CD4-positive, alpha-beta T cell treated with Interleukin-15 for 4 hours (primary cell): Measurements from ENCODE around the gene ANGPTL8.

ENCODE experiments used
- DNase-seq: peaks from one replicate; pipeline ENCODE4 v3.0.0-alpha.2; 2020; ENCODE audit warnings: low spot score

Gene ANGPTL8, protein sequence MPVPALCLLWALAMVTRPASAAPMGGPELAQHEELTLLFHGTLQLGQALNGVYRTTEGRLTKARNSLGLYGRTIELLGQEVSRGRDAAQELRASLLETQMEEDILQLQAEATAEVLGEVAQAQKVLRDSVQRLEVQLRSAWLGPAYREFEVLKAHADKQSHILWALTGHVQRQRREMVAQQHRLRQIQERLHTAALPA

DNA sequence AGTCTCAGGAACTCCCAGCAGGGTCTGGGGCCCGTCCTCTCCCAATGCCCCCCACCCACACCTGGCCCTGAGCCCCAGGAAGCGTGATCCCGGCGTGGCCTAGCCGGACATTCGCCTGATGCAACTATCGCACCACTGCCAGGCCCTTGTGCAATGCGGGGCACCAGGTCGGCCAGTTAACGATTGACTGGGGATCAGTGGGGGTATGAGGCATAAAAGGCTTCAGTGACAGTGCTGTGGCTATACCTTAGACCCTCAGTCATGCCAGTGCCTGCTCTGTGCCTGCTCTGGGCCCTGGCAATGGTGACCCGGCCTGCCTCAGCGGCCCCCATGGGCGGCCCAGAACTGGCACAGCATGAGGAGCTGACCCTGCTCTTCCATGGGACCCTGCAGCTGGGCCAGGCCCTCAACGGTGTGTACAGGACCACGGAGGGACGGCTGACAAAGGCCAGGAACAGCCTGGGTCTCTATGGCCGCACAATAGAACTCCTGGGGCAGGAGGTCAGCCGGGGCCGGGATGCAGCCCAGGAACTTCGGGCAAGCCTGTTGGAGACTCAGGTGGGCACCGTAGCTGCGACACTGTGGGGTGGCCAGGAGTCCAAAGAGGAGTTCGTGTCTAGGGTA is at the start of gene ANGPTL8:
TSS of gene ANGPTL8 (plus strand) at position 243 of the 624 bp plus-strand sequence. CDS start at position 262, 19 bp downstream.
- no peak for DNase-seq

DNA sequence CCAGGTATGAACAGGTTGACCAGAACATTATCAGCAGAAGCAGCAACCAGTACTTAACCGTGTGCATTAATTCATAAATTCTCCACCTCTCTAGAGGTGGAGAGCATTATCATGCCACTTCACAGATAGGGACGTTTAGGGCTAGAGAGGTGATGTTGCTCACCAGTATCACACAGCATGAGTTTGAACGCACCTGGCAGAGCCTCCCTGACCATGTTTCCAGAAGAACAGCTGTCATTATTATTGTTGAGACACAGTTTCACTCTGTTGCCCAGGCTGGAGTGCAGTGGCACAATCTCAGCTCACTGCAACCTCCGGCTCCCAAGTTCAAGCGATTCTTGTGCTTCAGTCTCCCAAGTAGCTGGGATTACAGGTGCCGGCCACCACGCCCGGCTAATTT is 48.9 kb upstream of the ANGPTL8 start:
- DNase-seq, result no peak

DNA sequence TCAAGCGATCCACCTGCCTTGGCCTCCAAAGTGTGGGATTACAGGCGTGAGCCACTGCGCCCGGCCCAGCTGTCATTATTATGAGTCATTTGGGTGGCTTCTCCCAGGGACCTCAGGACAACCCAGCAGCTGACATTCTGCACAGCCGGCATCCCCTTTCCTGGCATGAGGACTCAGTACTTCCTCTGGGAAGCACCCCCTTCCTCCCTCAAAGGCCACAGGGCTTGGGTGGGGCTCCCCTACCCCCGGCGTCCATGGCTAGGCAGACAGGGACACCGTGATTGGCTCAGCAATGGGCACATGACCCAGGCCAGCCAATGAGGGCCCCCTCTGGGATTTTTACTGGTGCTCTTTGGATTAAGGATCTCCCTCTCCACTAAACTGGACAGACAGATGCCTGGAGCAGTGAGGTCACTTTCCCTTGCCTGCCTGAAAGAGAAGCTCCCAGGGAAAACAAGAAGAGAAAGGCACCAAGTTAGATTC is 48.1 kb upstream of the ANGPTL8 start:
- no peak for DNase-seq

DNA sequence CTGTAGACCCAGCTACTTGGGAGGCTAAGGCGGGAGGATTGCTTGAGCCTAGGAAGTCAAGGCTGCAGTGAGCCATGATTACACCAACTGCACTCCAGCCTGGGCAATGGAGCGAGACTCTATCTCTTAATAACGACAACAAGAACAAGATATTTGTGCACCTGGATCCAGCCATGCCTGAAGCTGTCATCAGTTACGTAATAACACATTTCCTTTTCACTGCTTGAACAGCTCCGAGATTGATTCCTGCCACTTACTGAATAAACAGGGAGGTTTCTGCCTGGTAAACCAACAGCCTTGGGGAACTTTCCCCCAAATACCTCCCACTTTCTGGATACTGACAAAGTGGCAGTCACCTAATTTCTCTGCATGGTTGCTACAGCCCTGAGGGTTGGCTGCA is 47.5 kb upstream of the ANGPTL8 start:
- DNase-seq, result no peak

DNA sequence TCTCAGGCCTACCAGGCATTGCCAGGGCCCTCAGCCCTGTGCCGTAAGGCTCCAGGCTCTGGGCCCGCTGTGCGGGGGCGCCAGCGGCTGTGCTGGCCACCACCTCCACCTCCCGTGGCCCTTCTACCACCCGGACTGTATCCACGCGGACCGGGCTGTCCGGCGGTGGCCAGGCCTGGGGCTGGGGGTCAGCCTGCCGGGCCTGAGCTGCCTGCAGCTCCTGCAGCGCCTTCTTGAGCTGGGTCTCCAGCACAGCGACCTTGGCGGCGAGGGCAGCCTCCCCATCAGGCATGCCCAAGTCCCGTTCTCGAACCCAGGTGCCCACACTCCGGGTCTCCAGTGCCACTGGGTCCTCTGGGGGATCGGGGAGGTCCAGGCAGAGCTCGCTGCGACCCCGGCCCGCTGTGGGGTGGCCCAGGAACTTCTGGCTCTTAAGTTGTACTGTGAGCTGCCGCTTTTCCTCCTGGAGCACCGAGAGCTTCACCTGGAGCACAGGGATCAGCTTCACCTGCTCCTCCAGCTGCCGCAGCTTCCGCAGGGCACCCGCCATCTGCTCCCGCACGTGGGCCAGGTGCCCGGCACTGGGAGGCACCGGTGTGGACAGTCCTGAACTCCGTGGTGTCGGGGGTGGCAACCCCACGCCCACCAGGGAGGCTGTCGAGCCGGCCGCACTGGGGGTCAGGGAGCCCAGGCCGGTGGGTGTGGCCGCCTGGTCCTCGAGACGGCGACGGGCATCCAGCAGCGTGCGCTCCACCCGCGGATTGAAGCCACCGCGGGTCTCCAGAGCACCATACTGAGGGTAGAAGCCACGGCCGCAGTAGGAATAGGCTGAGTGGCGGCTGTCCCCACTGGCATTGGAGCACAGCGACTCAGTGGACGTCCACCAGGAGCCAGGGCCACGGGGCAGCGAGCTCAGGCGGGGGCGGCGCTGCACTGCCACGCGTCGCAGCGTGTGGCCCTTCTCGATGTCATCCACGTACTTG is 46.2 kb upstream of the ANGPTL8 start:
- DNase-seq, result no peak

DNA sequence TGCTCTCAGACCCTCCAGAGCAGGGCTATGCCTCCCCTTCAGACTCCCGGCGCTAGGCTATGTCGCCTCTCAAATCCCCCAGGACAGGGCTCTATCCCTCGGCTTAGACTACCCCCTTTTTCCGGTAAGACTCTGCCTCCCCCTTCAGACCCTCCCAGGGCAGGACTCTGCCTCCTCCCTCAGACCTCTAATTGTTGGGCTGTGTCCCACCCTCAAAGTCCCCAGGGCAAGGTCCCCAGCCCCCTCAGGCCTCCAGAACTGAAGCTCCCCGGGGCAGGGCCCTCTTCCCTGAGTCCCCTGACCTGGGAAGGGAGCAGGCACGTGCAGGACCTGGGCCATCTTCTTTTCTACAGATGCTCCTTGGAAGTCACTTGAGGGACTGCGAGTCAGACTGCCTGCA is 45.2 kb upstream of the ANGPTL8 start:
- no peak for DNase-seq

DNA sequence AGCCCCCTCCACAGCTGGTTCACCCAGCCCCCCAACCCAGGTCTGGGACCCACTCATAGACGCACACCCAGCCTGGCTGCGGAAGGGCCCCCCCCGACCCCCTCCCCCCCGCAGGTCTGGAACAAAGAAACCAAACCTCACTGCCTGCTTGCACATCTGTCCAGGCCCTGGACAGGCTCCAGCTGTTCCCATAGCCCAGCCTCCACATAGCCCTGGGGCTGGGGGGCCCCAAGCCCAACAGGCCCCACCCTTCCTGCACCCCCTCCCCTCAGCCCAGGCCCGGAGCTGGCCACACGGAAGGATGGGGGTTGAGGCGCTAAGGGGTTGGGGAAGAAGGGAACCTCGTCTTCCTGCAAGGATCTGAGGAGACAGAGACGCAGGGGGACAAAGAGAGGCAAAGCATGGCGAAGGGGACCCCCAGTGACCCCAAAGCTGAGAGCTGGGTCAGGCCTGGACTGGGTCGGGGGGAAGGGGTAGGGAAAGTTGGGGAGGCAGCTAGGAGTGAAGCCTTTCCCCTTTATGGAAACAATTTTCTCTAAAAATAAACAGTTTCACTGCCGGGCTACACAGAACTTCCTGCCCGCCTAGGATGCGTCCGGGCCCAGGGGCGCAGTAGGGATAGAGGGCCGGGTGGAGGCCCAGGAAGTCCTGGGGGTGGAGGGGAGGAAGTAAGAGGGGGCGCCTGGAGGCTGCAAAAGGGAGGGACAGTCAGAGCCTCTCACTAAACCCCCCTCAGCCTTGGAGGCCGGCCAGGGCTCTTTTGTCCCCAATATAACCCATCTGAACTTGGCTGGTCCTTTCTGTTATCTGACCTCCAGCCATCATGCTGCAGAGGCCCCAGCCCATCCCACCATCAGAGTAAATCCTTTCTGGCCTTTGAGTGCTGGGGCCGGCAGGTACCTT is 44.5 kb upstream of the ANGPTL8 start:
- DNase-seq, result no peak

DNA sequence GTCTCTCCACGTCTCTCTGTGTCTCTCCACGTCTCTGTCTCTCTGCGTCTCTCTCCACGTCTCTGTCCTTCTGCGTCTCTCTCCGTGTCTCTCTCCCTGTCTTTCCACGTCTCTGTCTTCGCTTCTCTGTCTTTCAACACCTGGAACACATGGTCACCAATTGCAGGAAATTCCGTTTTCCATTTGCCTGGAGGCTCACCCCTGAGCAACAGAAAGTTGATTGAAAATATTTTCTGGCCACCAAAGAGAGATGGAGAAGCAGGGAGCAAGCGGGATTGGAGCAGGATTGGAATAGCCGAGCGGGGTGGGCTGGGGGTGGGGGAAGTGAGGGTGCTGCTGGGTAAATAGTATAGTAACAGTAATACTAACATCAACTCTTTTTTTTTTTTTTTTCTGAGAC is 43.7 kb upstream of the ANGPTL8 start:
- no peak for DNase-seq

DNA sequence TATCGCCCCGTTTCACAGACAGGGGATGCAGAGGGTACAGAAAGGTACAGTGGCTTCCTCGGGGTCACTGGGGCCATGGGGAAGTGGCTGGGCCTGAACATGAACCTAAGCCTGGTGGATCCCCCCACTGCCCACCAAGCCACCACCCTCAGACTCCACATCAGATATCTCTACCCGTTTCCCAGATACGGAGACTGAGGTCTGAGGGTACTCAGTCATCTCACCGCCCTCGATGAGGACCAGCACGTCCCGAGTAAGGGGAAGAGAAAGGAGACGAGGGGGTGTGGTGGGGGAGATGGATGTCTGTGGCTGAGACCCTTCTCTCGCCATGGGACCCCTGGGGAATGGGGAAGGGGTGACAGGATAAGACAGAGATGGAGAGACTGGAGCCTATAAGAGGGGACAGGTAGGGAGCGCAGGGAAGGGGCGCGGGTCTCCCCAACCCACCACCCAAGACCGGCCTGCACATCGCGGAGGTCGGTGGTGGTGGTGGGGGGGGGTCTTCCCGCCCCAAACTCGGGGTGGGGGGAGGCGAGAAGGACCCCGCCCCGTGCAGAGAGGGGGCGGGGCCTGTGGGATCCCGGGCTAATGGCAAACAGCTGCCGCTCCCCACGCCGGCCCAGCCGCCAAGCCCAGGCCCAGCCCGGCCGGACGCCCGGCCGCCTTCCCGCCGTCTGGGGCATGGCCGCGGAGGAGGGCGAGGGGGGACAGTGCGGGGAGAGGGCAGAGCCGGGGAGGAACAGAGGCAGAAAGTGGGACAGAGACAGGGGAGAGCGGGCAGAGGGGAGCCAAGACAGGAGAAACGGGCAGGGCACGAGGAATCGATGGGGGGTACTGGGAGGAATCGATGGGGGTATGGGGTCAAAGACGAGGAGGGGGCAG is 42.8 kb upstream of the ANGPTL8 start:
- DNase-seq, result no peak

DNA sequence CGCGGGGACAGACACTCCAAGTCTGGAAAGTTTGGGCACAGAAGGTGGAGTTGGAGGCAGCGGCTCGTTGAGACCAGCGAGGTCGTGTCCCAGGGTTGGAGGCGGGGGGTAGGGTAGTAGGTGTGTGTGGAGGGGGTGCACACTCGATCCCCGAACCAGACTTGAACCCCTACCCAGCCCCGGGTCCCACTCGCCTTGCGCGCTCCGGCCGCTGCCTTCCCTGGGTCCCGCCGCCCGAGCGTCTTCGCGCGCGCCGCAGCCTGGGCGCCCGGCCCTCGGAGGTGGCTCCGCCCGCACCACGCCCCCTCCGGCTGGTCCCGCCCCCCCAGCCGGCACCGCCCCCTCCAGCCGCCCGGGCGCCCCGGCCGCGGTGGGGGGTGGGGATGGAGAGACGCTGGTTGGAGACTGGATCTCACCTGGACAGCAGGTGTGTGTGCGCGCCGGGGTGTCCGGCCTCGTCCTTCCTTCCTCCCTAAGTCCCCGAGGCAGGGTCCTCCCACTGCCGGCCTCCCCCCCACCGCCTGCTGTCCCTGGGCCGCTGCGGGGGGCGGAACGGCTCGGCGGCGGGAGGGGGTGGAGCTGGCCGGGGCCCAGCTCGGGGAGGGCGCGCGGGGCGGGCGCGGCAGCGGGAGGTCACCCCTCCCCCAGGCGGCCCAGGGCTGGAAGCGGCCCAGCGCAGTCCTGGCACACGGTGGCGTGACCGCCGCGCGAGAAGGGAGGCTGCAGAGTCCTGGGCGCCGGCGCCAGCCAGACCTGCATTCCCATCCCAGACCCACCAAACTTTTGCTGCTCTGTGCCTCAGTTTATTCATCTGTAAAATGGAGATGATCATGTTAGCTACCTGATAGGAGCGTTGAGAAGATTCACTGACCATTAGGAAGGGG is 41.9 kb upstream of the ANGPTL8 start, which contains the start of gene KANK2:
TSS of gene KANK2 (minus strand) at position 255 of the 884 bp plus-strand sequence. CDS start 3,034 bp downstream, outside the sequence.
- peak; percentile 60 for DNase-seq

DNA sequence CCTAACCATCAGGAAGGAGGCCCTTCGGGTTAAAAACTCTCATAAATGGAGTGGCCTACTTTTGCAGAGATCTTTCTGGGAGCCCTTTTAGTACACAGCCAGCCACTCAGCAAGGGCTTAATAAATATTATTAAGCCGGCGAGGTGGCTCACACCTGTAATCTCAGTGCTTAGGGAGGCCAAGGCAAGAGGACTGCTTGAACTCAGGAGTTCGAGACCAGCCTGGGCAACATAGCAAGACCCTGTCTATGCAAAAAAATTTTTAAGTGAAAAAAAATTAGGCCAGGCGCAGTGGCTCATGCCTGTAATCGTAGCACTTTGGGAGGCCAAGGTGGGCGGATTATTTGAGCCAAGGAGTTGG is 41.3 kb upstream of the ANGPTL8 start:
- DNase-seq, result no peak

DNA sequence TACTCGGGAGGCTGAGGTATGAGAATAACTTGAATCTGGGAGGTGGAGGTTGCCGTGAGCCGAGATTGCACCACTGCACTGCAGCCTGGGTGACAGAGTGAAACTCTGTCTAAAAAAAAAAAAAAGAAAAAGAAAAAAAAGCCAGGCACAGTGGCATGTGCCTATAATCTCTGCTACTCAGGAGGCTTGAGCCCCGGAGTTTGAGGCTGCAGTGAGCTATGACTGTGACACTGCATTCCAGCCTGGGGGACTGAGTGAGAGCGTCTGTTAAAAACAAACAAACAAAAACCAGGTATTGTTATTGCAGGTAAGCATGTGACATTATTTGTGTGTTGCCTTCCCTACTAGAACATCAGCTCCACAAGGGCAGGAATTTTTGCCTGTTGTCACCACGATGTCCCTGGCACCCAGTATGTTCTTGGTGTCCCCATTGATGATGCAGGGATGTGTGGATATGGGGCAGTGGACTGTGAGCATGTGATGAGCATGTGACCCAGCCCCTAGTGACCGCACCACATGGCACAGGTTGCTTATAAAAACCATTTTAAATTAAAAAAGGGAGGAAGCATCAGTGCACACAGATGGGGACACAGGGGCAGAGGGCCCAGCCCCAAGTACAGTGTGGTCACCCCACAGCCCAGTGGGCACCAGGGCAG is 40.5 kb upstream of the ANGPTL8 start:
- no peak for DNase-seq

DNA sequence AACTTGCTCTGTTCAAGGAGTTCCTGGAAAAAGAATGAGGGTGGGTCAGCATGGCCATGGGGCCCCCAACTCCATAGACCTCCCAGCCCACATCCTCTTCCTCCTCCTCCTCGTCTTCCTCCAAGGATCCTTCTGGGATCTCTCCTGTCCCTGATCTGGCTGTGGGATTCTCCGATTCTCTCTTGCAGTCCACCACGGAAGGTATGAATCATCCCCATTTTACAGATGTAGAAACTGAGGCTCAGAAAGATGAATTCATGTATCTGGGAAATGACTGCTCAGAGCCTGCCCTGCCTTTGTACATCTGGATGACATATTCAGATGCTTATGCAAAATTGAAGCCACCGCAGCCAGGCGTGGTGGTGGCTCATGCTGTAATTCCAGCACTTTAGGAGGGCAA is 39.9 kb upstream of the ANGPTL8 start:
- DNase-seq, result no peak

DNA sequence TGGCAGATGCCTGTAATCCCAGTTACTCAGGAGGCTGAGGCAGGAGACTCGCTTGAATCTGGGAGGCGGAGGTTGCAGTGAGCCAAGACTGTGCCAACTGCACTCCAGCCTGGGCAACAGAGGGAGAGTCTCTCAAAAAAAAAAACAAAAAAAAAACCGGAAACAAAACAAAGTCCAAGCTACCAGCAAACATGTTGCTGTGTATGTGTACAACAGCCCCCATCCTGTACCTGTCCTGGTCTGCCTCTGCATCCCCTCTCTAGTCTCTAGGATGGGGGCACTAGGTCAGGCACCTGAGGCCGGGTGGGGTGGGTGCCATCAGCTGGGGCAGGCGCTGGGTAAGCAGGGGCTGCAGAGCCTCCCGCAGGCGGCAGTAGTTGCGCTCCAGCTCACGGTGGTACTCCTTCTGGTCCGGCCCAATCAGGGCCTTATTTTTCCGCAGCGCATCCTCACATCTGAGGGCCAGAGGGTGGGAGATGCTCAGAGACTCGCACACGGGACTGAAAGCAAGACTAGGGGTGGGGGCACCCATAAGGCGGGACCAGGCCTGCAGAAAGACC is 39.3 kb upstream of the ANGPTL8 start:
- DNase-seq, result no peak

DNA sequence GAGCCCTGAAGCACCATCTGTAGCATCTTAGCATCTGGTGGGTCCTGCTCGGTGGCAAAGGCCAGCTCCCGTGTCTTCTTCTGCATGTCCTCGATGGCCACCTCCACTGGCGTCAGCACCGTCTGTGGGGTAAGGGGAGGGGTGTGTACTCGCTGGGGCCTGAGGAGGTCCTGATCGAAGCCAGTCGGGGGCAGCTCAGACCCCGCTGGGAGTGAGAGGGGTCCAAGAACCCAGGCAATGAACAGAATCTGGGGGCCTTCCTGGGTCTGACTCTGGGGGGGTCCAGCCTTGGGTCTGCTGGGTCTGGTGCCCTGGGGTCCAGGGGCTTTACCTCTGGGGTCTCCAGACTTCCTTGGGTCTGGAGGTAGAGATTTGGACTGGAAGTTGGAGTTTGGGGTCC is 38.5 kb upstream of the ANGPTL8 start:
- DNase-seq, result no peak

DNA sequence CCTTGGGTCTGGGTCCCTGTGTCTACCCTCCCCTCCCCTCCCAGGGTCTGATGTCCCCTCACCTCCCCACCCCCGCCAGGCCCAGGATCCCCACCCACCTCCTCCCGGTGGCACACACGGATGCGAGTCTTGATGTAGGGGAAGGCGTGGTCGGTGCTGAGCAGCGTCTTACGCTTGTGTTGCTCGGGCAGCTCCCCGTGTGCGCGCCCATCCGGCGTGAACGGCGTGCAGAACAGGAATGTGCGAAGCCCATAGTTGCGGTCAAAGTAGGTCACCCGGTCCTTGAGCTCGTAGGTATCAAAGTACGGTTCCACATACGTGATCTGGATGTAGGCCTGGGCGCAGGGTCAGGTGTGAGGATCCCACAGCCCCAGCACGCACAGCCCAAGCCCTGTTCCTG is 37.6 kb upstream of the ANGPTL8 start:
- DNase-seq, result no peak

DNA sequence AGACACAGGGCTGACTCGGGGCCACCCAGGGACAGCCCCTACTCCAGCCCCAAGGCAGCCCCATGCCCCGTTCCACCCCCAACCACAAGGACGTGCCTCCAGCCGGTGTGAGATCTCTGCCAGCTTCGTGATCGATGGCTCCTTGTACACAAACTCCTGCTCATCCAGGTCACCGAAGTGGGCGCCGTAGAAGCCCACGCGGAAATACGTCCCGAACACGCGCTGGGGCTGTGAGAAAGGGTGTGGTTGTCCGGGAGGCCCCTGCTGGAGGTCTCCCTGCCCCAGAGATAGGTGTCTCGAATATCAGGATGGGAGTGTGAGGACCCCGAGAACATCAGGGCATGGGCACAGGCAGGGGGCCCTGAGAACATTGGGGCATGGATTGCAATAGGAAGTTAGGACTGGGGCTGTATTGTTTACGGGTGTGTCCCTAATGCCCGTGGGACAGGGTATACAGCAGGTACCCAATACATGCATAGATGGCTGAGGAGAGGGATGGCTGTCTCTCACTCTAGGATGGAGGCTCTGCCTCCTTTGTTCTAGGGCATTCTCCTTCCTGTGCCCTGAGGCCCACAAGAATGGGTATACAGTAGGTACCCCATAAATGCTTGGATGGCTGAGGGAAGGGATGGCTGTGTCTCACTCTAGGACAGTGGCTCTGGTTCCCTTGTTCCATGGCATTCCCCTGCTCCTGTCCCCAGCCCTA is 36.8 kb upstream of the ANGPTL8 start:
- DNase-seq, result no peak
